Measurements from ENCODE around the gene TCHP.
A peak's percentile ranks its signal among the peaks of the same experiment; 100 is the strongest.
"Not testable (repeated sequence)": the region's sequence is repeated elsewhere in the genome, so short reads cannot be mapped to it uniquely, and the experiment has no call there.

TCHP gene

GRCh38 chr12:109899783-109900751 is at the start of gene TCHP:
TSS of gene TCHP (plus strand) at chr12:109900274. CDS start at chr12:109903027, 2,753 bp downstream.
- DNase-seq (ENCODE audit: low read depth) = peak; percentile 52

- DNase-seq (ENCODE audit: low read depth) = not testable (repeated sequence)
Observed at GRCh38 chr12:109850518-109850917, 49.6 kb upstream of the TCHP start.

- DNase-seq (ENCODE audit: low read depth) = no peak
Observed at GRCh38 chr12:109855377-109855776, 44.7 kb upstream of the TCHP start.

- DNase-seq (ENCODE audit: low read depth) = no peak
Observed at GRCh38 chr12:109857715-109858114, 42.4 kb upstream of the TCHP start.

GRCh38 chr12:109858764-109859163 is 41.3 kb upstream of the TCHP start:
- no peak for DNase-seq (ENCODE audit: low read depth)

GRCh38 chr12:109860977-109861376 is 39.1 kb upstream of the TCHP start:
- DNase-seq (ENCODE audit: low read depth) = no peak

- no peak for DNase-seq (ENCODE audit: low read depth)
Observed at GRCh38 chr12:109861689-109862314, 38.3 kb upstream of the TCHP start.

GRCh38 chr12:109862491-109862890 is 37.6 kb upstream of the TCHP start:
- not testable (repeated sequence) for DNase-seq (ENCODE audit: low read depth)

GRCh38 chr12:109863847-109864712 is 36.0 kb upstream of the TCHP start:
- no peak for DNase-seq (ENCODE audit: low read depth)

- no peak for DNase-seq (ENCODE audit: low read depth)
Observed at GRCh38 chr12:109864916-109865315, 35.2 kb upstream of the TCHP start.

- DNase-seq (ENCODE audit: low read depth) = no peak
Observed at GRCh38 chr12:109868182-109869051, 31.7 kb upstream of the TCHP start.

GRCh38 chr12:109870648-109871047 is 29.4 kb upstream of the TCHP start:
- no peak for DNase-seq (ENCODE audit: low read depth)

- no peak for DNase-seq (ENCODE audit: low read depth)
Observed at GRCh38 chr12:109871668-109872314, 28.3 kb upstream of the TCHP start.

- no peak for DNase-seq (ENCODE audit: low read depth)
Observed at GRCh38 chr12:109873653-109874052, 26.4 kb upstream of the TCHP start.

- DNase-seq (ENCODE audit: low read depth) = no peak
Observed at GRCh38 chr12:109875572-109876131, 24.4 kb upstream of the TCHP start.

GRCh38 chr12:109876406-109876805 is 23.7 kb upstream of the TCHP start:
- no peak for DNase-seq (ENCODE audit: low read depth)

- DNase-seq (ENCODE audit: low read depth) = no peak
Observed at GRCh38 chr12:109877504-109878246, 22.4 kb upstream of the TCHP start.

GRCh38 chr12:109878247-109878625 is 21.8 kb upstream of the TCHP start:
- DNase-seq (ENCODE audit: low read depth) = no peak

GRCh38 chr12:109878749-109879148 is 21.3 kb upstream of the TCHP start:
- no peak for DNase-seq (ENCODE audit: low read depth)
